Brain microvascular endothelial cell (primary cell): ENCODE data around the gene SNTB2.

Experiments used
- DNase-seq: peaks from one replicate; pipeline ENCODE4 v3.0.0-alpha.2; 2020
- H3K27ac ChIP-seq: fragments of 250-450 bp; sonication (Bioruptor Pico); 2 replicates; pipeline ENCODE4 v1.5.1; 2020; ENCODE audit warnings: mild to moderate bottlenecking, moderate library complexity
- H3K27me3 ChIP-seq: fragments of 250-450 bp; sonication (Bioruptor Pico); replicated peaks from 2 replicates; pipeline ENCODE4 v1.5.1; 2020; ENCODE audit warnings: mild to moderate bottlenecking
- H3K36me3 ChIP-seq: fragments of 250-450 bp; sonication (Bioruptor Pico); replicated peaks from 2 replicates; pipeline ENCODE4 v1.5.1; 2020; ENCODE audit warnings: mild to moderate bottlenecking
- H3K4me3 ChIP-seq: 2 replicates; pipeline ENCODE4 v1.5.1; 2011; ENCODE audit warnings: low read depth, mild to moderate bottlenecking, control low read depth, low read length, moderate library complexity
- in situ Hi-C: cut with HindIII; loops from 2 replicates; pipeline ENCODE4 v1.10.0; 2017; ENCODE audit warnings: low sequenced_read_pairs, low pct_ligation_motif_present
- TF ChIP-seq, protein P1 (sequence below): IDR thresholded peaks from 2 replicates; pipeline ENCODE4 v1.5.1; 2011; ENCODE audit warnings: low read depth, mild to moderate bottlenecking, moderate library complexity, low read length, control low read depth, inconsistent platforms; ENCODE audit errors: missing control alignments

The SNTB2 gene

DNA sequence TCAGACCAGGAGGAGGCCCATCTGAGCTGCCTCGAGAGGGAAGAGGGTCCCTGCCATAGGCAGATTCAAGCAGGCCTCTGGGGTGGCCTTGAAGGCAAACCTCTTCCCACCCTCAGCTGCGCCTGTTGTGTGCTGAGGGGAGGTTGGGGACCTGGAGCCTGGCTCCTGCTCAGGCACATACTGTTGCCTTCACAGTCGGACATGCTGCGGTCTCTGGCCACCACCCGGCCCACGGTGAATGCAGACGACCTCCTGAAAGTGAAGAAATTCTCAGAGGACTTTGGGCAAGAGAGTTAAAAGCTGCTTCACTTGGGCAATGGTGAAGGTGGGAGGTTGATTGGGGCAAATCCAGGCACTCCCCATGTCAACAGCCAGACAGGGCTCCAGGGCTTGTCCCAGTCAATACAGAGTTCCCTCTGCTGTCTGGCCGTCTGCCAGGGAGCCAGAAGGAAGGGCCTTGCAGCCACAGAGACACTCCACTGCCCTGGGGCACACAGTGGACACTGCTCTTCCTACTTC is 137.1 kb downstream of the SNTB2 start:
- no peak for DNase-seq
- Histone ChIP-seq H3K27me3 (no peaks in the 10 kb centered on the region), H3K4me3 (no peak overlapping the region), H3K27ac (no peak overlapping the region), H3K36me3 (peaks cover 87% of the 10 kb centered on the region)
- in situ Hi-C loops, result no loop called here
- TF ChIP-seq, protein P1, sequence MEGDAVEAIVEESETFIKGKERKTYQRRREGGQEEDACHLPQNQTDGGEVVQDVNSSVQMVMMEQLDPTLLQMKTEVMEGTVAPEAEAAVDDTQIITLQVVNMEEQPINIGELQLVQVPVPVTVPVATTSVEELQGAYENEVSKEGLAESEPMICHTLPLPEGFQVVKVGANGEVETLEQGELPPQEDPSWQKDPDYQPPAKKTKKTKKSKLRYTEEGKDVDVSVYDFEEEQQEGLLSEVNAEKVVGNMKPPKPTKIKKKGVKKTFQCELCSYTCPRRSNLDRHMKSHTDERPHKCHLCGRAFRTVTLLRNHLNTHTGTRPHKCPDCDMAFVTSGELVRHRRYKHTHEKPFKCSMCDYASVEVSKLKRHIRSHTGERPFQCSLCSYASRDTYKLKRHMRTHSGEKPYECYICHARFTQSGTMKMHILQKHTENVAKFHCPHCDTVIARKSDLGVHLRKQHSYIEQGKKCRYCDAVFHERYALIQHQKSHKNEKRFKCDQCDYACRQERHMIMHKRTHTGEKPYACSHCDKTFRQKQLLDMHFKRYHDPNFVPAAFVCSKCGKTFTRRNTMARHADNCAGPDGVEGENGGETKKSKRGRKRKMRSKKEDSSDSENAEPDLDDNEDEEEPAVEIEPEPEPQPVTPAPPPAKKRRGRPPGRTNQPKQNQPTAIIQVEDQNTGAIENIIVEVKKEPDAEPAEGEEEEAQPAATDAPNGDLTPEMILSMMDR, result no peak

DNA sequence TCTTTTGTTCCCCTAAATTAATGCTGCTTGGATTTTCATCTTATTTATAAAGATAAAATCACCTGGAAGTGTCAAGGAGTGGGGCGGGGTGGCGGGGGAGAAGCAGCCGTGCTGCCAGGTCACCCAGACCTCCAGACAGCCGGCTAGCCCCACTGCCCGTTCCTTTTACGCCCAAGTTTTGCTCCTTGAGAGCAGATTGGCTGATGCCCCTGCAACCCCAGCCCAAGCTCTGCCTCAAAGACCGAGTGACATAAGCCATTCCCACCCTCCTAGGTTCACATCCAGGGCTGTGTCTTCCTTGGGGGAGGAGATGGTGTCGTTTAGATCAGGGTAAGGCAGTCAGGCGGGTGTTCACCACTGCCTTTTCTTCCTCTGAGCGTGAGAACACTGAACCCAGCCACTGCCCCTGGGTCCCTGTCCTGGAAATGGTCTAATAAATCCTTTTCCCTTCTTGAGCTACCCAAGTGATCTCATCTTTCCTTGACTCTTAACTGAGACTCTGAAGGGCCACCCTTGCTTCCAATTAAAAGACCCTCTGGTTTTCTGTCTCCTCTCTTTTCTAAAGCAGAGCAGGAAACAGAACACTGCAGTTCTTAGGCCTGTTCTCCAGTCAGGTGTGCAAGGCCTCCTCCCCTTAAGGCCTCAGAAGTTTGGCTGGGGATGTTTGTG is 137.8 kb downstream of the SNTB2 start:
- no peak overlapping the region for H3K4me3 ChIP-seq
- TF ChIP-seq, protein P1, result no peak
- H3K36me3 ChIP-seq, result peaks cover 80% of the 10 kb centered on the region
- in situ Hi-C loops, result no loop called here
- no peak for DNase-seq
- no peaks in the 10 kb centered on the region for H3K27me3 ChIP-seq
- no peak overlapping the region for H3K27ac ChIP-seq

DNA sequence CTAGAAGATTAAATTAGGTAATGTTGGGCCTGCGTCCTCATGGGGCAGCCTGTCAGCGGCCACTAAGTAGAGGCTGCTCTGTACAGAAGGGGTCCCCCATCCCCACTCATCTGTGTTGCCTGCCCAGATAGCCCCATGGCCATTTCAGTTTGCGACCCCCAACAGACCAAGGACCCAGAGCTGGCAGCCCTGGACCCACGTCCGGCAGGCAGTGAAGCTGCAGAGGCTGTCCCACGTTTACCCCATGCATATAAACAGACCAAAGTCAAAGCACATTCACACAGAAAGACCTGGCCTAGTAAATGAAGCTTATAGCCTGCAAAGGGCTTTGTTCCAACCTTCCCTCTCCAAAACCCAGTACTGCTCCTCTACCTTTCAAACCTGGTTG is 138.8 kb downstream of the SNTB2 start:
- in situ Hi-C loops, result no loop called here
- Histone ChIP-seq H3K4me3 (no peak overlapping the region), H3K27me3 (no peaks in the 10 kb centered on the region), H3K36me3 (peaks cover 70% of the 10 kb centered on the region), H3K27ac (no peak overlapping the region)
- TF ChIP-seq, protein P1, result no peak
- DNase-seq, result no peak

DNA sequence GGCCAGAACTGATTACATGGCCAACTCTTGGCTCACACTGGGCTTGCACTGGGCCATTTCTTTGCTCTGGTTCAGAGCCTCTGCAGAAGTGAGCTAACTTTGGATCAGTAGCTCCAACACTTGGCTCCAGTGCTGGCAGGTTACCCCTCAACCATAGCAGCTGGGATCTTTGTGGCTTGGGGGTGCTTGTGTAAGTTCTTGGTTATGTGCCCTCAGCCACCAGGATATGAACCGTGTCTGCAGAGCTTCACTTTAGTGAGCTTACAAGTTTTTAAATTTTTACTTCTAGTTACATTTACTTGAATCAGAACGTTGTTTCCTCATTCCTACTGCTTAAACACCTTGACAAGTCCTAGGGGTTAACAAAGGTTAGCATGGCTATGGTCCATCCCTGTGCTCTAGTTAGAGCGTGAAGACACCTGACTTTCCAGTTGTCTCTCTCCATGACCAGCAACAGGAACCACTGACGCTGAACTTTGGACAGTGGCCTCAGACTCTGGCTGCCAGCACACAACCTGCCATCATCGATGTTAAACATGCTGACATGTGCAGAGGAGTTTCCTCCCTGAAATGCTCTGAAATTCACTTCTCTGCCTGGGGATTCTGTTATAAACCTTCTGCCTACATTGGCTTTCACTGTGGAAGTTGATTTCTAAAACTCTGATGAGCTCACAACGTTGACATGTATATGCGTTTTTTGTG is 139.4 kb downstream of the SNTB2 start:
- Histone ChIP-seq H3K27me3 (no peaks in the 10 kb centered on the region), H3K27ac (no peak overlapping the region), H3K36me3 (peaks cover 66% of the 10 kb centered on the region), H3K4me3 (no peak overlapping the region)
- DNase-seq, result no peak
- TF ChIP-seq, protein P1, result no peak
- in situ Hi-C loops, result no loop called here

DNA sequence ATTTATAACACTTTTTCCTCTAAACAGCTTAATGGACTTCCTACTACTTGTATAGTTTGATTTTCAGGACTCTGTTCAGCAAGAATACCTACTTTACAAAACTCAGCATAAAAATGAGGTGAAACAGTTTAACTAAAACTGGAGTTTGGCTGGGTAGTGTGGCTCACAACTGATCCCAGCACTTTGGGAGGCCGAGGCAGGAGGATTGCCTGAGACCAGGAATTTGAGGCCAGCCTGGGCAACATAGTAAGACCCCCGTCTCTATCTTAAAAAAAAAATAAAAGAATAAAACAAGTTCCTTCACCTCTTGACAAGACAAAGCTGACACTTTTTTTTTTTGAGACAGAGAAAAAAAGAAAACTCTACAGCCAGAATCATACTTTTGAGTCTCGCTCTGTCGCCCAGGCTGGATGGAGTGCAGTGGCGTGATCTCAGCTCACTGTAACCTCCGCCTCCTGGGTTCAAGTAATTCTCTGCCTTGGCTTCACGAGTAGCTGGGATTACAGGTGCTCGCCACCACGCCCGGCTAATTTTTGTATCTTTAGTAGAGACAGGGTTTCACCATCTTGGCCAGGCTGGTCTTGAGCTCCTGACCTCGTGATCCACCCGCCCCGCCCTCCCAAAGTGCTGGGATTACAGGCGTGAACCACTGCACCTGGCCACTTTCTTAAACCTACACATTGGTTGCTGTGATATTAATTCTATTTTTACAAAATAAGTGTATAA is 140.8 kb downstream of the SNTB2 start:
- no peak overlapping the region for H3K27ac ChIP-seq
- no peak overlapping the region for H3K4me3 ChIP-seq
- DNase-seq, result no peak
- TF ChIP-seq, protein P1, result no peak
- no peaks in the 10 kb centered on the region for H3K27me3 ChIP-seq
- peaks cover 63% of the 10 kb centered on the region for H3K36me3 ChIP-seq
- in situ Hi-C loops, result no loop called here
